GM12878 (cell line): ENCODE data around the gene PHLPP1. TPM values are rescaled to one million over a fixed set of nuclear protein-coding genes. Genes with fewer than 3 reads are reported as not detected.

Experiments used
- ATAC-seq: fragments of 200-7000 bp; cut with Tn5 transposase; 3 replicates; pipeline ENCODE4 v1.9.1; 2020; ENCODE audit warnings: mild to moderate bottlenecking, moderate library complexity
- BruUV-seq: library from RNA; stranded (reverse); fragments of 400-500 nt; replicated peaks from 2 replicates; lab custom pipeline; 2021; lab: Mats Ljungman, UMichigan
- CTCF ChIA-PET: fragments of 300-600 bp; sonication (Branson Sonifier 250); formaldehyde crosslinking; extraction: SDS; loops from one replicate; lab custom pipeline; 2021; ENCODE audit warnings: inconsistent platforms; lab: Yijun Ruan, JAX
- POLR2A ChIA-PET: fragments of 350-600 bp; formaldehyde crosslinking; extraction: SDS; loops from one replicate; lab custom pipeline; 2021; ENCODE audit warnings: inconsistent platforms; lab: Charles Lee
- RAD21 ChIA-PET: fragments of 300-600 bp; sonication (Branson Sonifier 250); formaldehyde crosslinking; loops from one replicate; lab custom pipeline; 2023; ENCODE audit warnings: antibody characterized with exemption; ENCODE audit not compliant: unreplicated experiment; lab: Charles Lee
- SMC1A ChIA-PET: fragments of 300-600 bp; sonication (Branson Sonifier 250); formaldehyde crosslinking; loops from one replicate; lab custom pipeline; 2023; ENCODE audit not compliant: unreplicated experiment, uncharacterized antibody; lab: Charles Lee
- DNase-seq: peaks from one replicate; pipeline ENCODE4 v3.0.0-alpha.2; 2011; ENCODE audit warnings: low read depth, low spot score
- FAIRE-seq: peaks from 3 replicates; lab custom pipeline; 2011; peaks lifted over from hg19 to GRCh38; lab: Jason Lieb, UNC
- H2AFZ ChIP-seq: 2 replicates; pipeline ENCODE4 v1.6.0; 2011; ENCODE audit warnings: low read depth, low read length, control low read depth; ENCODE audit not compliant: control insufficient read depth
- H3K27ac ChIP-seq: 2 replicates; pipeline ENCODE4 v1.5.1; 2011; ENCODE audit warnings: control low read depth; ENCODE audit not compliant: control insufficient read depth, insufficient read depth
- H3K27me3 ChIP-seq, 2 experiments: replicated peaks in 1 of 2; 2 replicates each; pipeline versions ENCODE4 v1.6.0 to v1.6.1; 2011; ENCODE audit warnings: low read length in 1 of 2; ENCODE audit not compliant: control insufficient read depth in 2 of 2, insufficient read depth in 2 of 2
- H3K36me3 ChIP-seq, 2 experiments: 2 replicates each; pipeline ENCODE4 v1.5.1; 2011; ENCODE audit warnings: low read length in 1 of 2; ENCODE audit not compliant: control insufficient read depth in 2 of 2, insufficient read depth in 2 of 2
- H3K4me1 ChIP-seq: 2 replicates; pipeline ENCODE4 v1.6.1; 2011; ENCODE audit warnings: mild to moderate bottlenecking, low read length, moderate library complexity, mixed read lengths; ENCODE audit not compliant: control insufficient read depth, insufficient read depth
- H3K4me2 ChIP-seq: 2 replicates; pipeline ENCODE4 v1.6.0; 2011; ENCODE audit warnings: control low read depth; ENCODE audit not compliant: control insufficient read depth, insufficient read depth
- H3K4me3 ChIP-seq: fragments of 200-600 bp; sonication (generic); 2 replicates; pipeline ENCODE4 v1.5.1; 2016
- H3K79me2 ChIP-seq: 2 replicates; pipeline ENCODE4 v1.6.0; 2011; ENCODE audit warnings: low read length; ENCODE audit not compliant: control insufficient read depth, insufficient read depth
- H3K9ac ChIP-seq: 2 replicates; pipeline ENCODE4 v1.8.0; 2011; ENCODE audit warnings: low read length, control low read depth, mixed read lengths; ENCODE audit not compliant: control insufficient read depth, insufficient read depth
- H3K9me3 ChIP-seq: replicated peaks from 3 replicates; pipeline ENCODE4 v1.5.1; 2011; ENCODE audit warnings: mild to moderate bottlenecking, low read length; ENCODE audit not compliant: control insufficient read depth, insufficient read depth
- H4K20me1 ChIP-seq: 2 replicates; pipeline ENCODE4 v1.6.0; 2011; ENCODE audit not compliant: control insufficient read depth, insufficient read depth
- ZBTB40 ChIP-seq: fragments of 450-650 bp; IDR thresholded peaks from 2 replicates; pipeline ENCODE4 v1.6.1; 2016; ENCODE audit warnings: mild to moderate bottlenecking, moderate library complexity, borderline replicate concordance
- WGBS: methylation state at CpG from one replicate; pipeline ENCODE4 v1.1.6; 2016; ENCODE audit warnings: low lambda C conversion rate; ENCODE audit not compliant: insufficient replicate concordance, insufficient coverage; ENCODE audit errors: missing lambda C conversion rate; 5-methylcytosine and 5-hydroxymethylcytosine counted together
- in situ Hi-C: fragments of 300-500 bp; cut with MboI; formaldehyde crosslinking; loops from 9 replicates; pipeline ENCODE4 v1.14.3; 2018; ENCODE audit warnings: mixed read lengths
- intact Hi-C: fragments of 100-400 bp; cut with micrococcal nuclease; formaldehyde crosslinking; loops from one replicate; pipeline ENCODE4 v1.14.2; 2022; ENCODE audit not compliant: unreplicated experiment
- polyA plus RNA-seq, 11 experiments: library from polyadenylated mRNA; depleted of rRNA in 4 of 11; unstranded in 6 of 11; stranded (reverse) in 5 of 11; fragments of >200 nt; fragmentation: Nextera tagmentation in 4 of 11; fragmentation: Illumina TruSeq in 1 of 11; extraction: Ambion mirVana in 4 of 11; extraction: Trizol in 1 of 11; gene quantifications; 1 replicate in 1 of 11; 2 replicates in 10 of 11; pipeline versions ENCODE4 v1.2.1 to v1.2.3, GENCODE V29; 2011 to 2016; ENCODE audit warnings: inconsistent platforms in 2 of 11, missing spikeins in 2 of 11, low read depth in 1 of 11
- total RNA-seq, 4 experiments: library from RNA; depleted of rRNA in 3 of 4; stranded (reverse); fragments of >200 nt in 3 of 4; fragmentation: Illumina TruSeq in 1 of 4; extraction: Trizol in 1 of 4; gene quantifications; 2 replicates each; pipeline versions ENCODE4 v1.2.1 to v1.2.3, GENCODE V29; 2013 to 2021

PHLPP1 gene
- total and polyA plus RNA-seq, 10 of the 15 experiments (the other 5 are each of a cell fraction or from before 2014, with no cell fraction given): 0.42 to 7.0 (median 1.9) TPM

GRCh38 chr18:62919109-62919838 lies 203.9 kb downstream of the PHLPP1 start:
- SMC1A ChIA-PET: interaction anchor here (0.6 to 3.0 kb wide), 3 partner anchors 10 to 398 kb away, joined by 3 to 6 read pairs (median 5); no protein-coding TSS in a partner anchor

More at GRCh38 chr18:62919109-62919838, 203.9 kb downstream of the PHLPP1 start:
- no peak for ATAC-seq
- no peaks in the 10 kb centered on the region for H3K27me3 ChIP-seq
- peaks cover 4% of the 10 kb centered on the region; the same call in 1 of the 2 replicates for H3K4me1 ChIP-seq
- H3K79me2 ChIP-seq: no peaks in the 10 kb centered on the region
- CTCF ChIA-PET: interaction anchor here (1.0 kb wide), 2 partner anchors 39 to 204 kb away, joined by 3 to 4 read pairs; partner anchors contain the start of gene PHLPP1
- no peak for FAIRE-seq
- no peaks in the 10 kb centered on the region for H3K9me3 ChIP-seq
- in situ Hi-C loops: no loop called here
- no peak for TF ChIP-seq ZBTB40
- no peak for DNase-seq
- intact Hi-C loops: no loop called here
- RAD21 ChIA-PET: interaction anchor here (0.6 kb wide), 1 partner anchor 21 kb away, joined by 3 read pairs; no protein-coding TSS in a partner anchor
- H3K27ac ChIP-seq: no peak overlapping the region
- H4K20me1 ChIP-seq: no peaks in the 10 kb centered on the region
- H2AFZ ChIP-seq: no peak overlapping the region
- 37% methylated on average over 2 of the region's 2 CpGs for WGBS
- no peak overlapping the region for H3K4me2 ChIP-seq
- H3K36me3 ChIP-seq: no peaks in the 10 kb centered on the region
- H3K4me3 ChIP-seq: no peak overlapping the region
- H3K9ac ChIP-seq: no peak overlapping the region
- POLR2A ChIA-PET: no interaction called here
- BruUV-seq: no TSS peak
